ENCODE data around the gene ERI2. TPM values are rescaled to one million over a fixed set of nuclear protein-coding genes. Genes with fewer than 3 reads are reported as not detected.
"Not testable (repeated sequence)": the region's sequence is repeated elsewhere in the genome, so short reads cannot be mapped to it uniquely, and the experiment has no call there.

ERI2 gene
- total RNA-seq, 1 donor from 2014 or later, result 17.6 TPM

DNA sequence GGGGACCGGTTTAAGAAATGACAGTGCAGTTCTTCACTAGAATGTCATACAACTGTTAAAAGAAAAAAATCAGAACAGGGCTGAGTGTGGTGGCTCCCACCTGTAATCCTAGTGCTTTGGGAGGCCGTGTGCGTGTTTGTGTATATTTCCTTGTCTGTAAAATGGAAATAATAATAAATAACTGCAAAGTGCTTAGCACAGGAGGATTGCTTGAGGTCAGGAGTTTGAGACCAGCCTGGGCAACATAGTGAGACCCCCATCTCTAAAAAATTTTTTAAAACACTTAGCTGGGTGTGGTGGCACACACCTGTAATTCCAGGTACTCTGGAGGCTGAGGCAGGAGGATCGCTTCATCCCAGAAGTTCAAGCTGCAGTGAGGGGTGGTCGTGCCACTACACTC lies 40.0 kb downstream of the ERI2 start:
- ATAC-seq, result no peak
- intact Hi-C loops (cut with DNase I), result no loop called here
- Histone ChIP-seq H3K4me1 (peaks cover 11% of the 10 kb centered on the region), H3K27me3 (ENCODE audit: low read depth) (no peaks in the 10 kb centered on the region), H3K4me3 (no peak overlapping the region), H3K9me3 (no peaks in the 10 kb centered on the region), H3K27ac (no peak overlapping the region), H3K36me3 (no peaks in the 10 kb centered on the region)
- no peak for DNase-seq
- TF ChIP-seq, protein P1, sequence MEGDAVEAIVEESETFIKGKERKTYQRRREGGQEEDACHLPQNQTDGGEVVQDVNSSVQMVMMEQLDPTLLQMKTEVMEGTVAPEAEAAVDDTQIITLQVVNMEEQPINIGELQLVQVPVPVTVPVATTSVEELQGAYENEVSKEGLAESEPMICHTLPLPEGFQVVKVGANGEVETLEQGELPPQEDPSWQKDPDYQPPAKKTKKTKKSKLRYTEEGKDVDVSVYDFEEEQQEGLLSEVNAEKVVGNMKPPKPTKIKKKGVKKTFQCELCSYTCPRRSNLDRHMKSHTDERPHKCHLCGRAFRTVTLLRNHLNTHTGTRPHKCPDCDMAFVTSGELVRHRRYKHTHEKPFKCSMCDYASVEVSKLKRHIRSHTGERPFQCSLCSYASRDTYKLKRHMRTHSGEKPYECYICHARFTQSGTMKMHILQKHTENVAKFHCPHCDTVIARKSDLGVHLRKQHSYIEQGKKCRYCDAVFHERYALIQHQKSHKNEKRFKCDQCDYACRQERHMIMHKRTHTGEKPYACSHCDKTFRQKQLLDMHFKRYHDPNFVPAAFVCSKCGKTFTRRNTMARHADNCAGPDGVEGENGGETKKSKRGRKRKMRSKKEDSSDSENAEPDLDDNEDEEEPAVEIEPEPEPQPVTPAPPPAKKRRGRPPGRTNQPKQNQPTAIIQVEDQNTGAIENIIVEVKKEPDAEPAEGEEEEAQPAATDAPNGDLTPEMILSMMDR (IDR thresholded peaks at IDR 0.05), result no peak

DNA sequence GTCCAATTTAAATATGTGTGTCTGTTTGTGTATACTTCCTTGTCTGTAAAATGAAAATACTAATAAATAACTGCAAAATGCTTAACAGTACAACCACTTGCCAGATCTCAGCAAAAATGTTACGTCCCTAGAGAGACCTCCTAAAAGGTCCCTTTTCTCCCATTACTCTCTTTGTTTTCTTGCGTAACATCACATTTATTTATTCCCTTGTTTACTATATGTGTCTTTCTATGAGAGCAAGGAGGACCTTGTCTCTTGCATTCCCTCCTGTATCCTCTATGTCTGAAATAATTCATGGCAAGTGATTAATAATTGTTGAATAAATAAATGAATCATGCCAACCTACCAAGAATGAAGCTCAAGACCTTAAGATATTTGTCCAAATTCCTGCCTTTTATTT lies 40.5 kb downstream of the ERI2 start:
- Histone ChIP-seq H3K4me3 (no peak overlapping the region), H3K27me3 (ENCODE audit: low read depth) (no peaks in the 10 kb centered on the region), H3K4me1 (peaks cover 11% of the 10 kb centered on the region), H3K27ac (no peak overlapping the region), H3K36me3 (no peaks in the 10 kb centered on the region), H3K9me3 (no peaks in the 10 kb centered on the region)
- TF ChIP-seq, protein P1 (IDR thresholded peaks at IDR 0.05), result no peak
- DNase-seq (no peak), ATAC-seq (no peak)
- intact Hi-C loops (cut with DNase I), result no loop called here

DNA sequence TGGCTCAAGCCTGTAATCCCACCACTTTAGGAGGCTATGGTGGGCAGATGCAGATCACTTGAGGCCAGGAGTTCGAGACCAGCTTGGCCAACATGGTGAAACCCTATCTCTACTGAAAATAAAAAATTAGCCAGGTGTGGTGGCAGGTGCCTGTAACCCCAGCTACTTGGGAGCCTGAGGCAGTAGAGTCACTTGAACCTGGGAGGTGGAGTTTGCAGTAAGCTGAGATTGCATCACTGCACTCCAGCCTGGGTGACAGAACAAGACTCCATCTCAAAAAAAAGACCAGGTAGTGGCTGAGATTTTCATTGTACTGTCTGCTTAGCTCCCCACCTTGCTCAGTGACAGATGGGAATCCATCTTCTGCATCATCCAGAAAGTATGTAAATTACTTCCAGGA lies 41.8 kb downstream of the ERI2 start:
- Histone ChIP-seq H3K4me1 (peaks cover 11% of the 10 kb centered on the region), H3K27ac (peak overlapping the region; percentile 83), H3K4me3 (peak overlapping the region; percentile 1)
- H3K27me3 ChIP-seq (ENCODE audit: low read depth); DNase-seq; H3K36me3 ChIP-seq; intact Hi-C loops (cut with DNase I); H3K9me3 ChIP-seq: not testable (repeated sequence)
- ATAC-seq, result peak; percentile 50 to 65

DNA sequence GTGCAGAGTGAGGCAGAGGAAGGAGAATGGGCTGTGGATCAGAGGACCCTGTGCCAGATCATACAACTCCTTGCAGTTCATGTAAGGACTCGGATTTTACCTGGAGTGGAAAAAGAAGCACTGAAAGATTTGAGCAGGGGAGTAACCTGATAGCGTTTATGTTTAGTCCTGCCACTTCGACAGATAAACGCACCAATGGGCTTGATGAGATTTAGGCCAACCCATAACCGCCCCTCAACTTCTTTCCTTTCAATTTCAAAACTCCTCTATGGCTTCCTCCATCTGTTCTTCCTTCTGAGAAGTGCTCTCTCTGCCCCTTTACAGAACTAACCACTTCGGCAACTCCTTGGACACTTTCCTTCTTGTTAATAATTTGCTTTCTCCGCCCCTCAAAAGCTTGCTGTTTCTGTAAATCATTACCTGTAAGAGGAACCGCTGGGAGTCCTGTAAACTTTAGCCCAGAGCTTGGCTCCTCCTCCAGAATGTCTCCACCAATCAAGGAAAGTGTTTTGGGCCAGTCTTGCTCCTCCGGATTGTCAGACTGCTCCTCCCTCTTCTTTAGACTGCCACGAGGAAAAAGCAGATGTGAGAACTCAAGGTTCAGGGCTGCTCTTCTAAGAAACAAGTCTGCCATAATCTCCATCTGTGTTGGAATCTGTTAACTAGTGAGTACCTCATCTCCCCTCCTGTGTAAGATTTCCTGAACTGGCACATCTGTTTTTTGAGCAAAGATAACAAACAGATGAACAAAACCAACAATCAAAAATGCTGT lies 42.6 kb downstream of the ERI2 start, which contains the start of gene ACSM3:
Gene ACSM3, plus strand, starts transcription at position 554 of the 772 bp plus-strand sequence. CDS start 6,021 bp downstream, outside the sequence.
- TF ChIP-seq, protein P1 (IDR thresholded peaks at IDR 0.05), result no peak
- peak; percentile 98 to 99 for ATAC-seq
- no peaks in the 10 kb centered on the region for H3K9me3 ChIP-seq
- peak within 1 kb of the TSS; percentile 53 for H3K4me3 ChIP-seq
- peak within 1 kb of the TSS; percentile 83 for H3K27ac ChIP-seq
- intact Hi-C loops (cut with DNase I), result no loop called here
- DNase-seq, result no peak
- peaks cover 11% of the 10 kb centered on the region for H3K4me1 ChIP-seq
- no peaks in the 10 kb centered on the region for H3K36me3 ChIP-seq
- H3K27me3 ChIP-seq (ENCODE audit: low read depth), result no peaks in the 10 kb centered on the region

DNA sequence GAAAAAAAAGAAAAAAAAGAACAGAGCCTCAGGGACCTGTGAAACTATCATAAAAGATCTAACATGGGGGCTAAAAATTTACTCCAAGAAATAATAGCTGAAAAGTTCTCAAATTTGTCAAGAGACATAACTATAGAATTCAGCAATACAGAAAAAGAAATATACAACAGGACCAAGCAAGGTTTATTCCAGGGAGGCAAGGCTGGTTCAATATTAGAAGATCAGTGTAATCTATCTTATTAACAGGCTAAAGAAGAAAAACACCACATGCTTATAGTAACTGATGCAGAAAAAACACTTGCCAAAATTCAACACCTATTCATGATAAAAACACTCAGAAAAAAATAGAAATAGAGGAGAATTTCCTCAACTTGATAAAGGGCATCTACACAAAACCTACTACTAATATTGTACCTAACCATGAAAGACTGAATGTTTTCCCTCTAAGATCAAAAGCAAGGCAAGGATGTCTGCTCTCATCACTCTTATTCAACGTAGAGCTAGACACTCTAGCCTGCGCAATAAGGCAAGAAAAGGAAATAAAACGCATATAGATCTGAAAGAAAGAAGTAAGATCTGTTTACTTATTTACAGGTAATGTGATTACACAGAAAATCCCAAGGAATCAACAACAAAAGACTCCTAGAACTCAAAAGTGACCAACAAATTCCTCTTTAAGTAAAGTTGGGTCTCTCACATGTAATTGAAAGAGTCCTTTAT lies 43.7 kb downstream of the ERI2 start:
- no peaks in the 10 kb centered on the region for H3K9me3 ChIP-seq
- peak overlapping the region; percentile 83 for H3K27ac ChIP-seq
- H3K4me1 ChIP-seq, result peaks cover 11% of the 10 kb centered on the region
- TF ChIP-seq, protein P1 (IDR thresholded peaks at IDR 0.05), result no peak
- H3K27me3 ChIP-seq (ENCODE audit: low read depth), result no peaks in the 10 kb centered on the region
- ATAC-seq (no peak), DNase-seq (no peak)
- H3K36me3 ChIP-seq, result no peaks in the 10 kb centered on the region
- intact Hi-C loops (cut with DNase I), result no loop called here
- peak overlapping the region; percentile 53 for H3K4me3 ChIP-seq

DNA sequence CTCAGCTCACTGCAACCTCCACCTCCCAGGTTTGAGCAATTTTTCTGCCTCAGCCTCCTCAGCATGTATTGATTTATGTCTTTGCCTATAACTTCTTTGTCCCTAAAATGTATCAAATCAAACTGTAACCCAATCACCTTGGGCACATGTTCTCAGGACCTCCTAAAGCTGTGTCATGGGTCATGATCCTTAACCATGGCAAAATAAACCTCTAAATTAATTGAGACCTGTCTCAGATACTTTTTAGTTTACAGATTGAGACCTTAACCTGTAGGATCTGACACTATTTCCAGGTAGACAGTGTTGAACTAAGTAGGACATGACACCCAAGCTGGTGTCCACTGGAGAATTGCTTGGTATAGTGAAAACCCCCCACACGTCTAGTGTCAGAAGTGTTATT lies 45.1 kb downstream of the ERI2 start:
- ATAC-seq, result no peak
- intact Hi-C loops (cut with DNase I), result no loop called here
- no peaks in the 10 kb centered on the region for H3K27me3 ChIP-seq (ENCODE audit: low read depth)

More for the DNA sequence above, 45.1 kb downstream of the ERI2 start:
- H3K4me1 ChIP-seq, result peaks cover 11% of the 10 kb centered on the region
- H3K27ac ChIP-seq, result no peak overlapping the region
- H3K36me3 ChIP-seq, result no peaks in the 10 kb centered on the region
- no peak for DNase-seq
- TF ChIP-seq, protein P1 (IDR thresholded peaks at IDR 0.05), result no peak
- no peaks in the 10 kb centered on the region for H3K9me3 ChIP-seq
- no peak overlapping the region for H3K4me3 ChIP-seq

Measured in lower lobe of right lung (tissue), 2 donors.